ENCODE measurements around the gene SMPX.

Gene SMPX

DNA sequence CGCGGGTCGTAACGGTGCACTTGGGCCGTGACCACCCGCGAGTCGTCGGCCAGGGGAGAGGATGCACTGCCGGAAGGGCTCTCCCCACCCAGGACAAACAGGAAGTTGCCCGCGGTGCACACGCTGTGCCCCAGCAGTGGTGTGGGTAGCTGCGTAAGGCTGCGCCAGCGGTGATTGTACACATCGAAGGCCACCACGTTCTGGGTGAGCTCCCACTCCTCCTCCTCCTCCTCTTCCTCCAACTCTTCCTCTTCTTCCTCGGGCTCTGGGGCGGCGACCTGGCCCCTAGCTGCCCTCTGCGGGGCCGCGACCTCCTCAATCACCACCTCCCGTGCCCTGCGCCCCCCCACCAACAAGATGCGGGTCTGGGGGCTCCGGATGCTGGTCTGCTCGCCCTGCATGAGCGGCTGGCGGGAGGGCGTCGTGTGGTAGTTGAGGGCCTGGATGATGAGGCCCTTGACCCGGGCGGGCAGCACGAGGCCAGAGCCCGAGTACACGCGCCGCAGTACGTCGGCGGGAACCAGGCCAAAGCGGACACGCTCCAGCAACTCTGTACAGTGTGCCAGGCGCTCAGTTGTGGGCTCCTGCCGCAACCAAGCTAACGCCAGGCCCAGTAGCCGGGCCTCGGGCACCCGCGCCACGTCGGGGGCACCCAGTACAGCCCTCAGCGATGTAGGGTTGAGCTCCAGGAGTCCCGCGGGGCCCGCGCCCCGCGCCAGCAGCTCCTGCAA, 101.2 kb downstream of the SMPX start:
- DNase-seq: peak; percentile 7
